ENCODE measurements around the gene CENPH. TPM values are rescaled to one million over a fixed set of nuclear protein-coding genes. Genes with fewer than 3 reads are reported as not detected.

The CENPH gene
- total RNA-seq, 1 donor, result 4.7 TPM

DNA sequence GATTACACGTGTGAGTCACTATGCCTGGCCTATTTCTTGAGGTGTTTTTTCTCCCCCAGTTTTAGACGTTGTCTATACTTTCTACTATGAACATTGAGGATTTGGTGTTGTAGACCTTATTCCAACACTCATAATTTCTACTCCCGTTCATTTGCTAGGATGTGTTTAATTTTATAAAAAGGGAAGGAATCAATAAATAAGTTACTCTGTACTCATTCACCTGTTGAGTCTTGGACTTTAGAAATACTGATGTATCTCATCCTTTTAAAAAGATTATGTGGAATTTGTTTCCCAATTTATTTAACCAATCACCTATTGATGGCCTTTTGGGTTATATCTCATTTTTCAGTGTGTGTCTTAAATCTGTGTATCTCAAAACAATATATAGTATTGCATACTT is 48.5 kb downstream of the CENPH start:
- DNase-seq (ENCODE audit: insufficient read length, low spot score, missing footprints), result no peak
- peaks cover 30% of the 10 kb centered on the region for H3K36me3 ChIP-seq (ENCODE audit: insufficient read depth, low read length)
- no peak overlapping the region for H2AFZ ChIP-seq (ENCODE audit: low read length)
- peaks cover 12% of the 10 kb centered on the region for H4K20me1 ChIP-seq (ENCODE audit: insufficient read depth, low read length)
- peaks cover 74% of the 10 kb centered on the region for H3K79me2 ChIP-seq (ENCODE audit: insufficient read depth, low read length)
- TF ChIP-seq, protein P1, sequence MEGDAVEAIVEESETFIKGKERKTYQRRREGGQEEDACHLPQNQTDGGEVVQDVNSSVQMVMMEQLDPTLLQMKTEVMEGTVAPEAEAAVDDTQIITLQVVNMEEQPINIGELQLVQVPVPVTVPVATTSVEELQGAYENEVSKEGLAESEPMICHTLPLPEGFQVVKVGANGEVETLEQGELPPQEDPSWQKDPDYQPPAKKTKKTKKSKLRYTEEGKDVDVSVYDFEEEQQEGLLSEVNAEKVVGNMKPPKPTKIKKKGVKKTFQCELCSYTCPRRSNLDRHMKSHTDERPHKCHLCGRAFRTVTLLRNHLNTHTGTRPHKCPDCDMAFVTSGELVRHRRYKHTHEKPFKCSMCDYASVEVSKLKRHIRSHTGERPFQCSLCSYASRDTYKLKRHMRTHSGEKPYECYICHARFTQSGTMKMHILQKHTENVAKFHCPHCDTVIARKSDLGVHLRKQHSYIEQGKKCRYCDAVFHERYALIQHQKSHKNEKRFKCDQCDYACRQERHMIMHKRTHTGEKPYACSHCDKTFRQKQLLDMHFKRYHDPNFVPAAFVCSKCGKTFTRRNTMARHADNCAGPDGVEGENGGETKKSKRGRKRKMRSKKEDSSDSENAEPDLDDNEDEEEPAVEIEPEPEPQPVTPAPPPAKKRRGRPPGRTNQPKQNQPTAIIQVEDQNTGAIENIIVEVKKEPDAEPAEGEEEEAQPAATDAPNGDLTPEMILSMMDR (IDR thresholded peaks at IDR 0.05; ENCODE audit: extremely low read depth, low read depth, low read length), result no peak
- peaks cover 43% of the 10 kb centered on the region for H3K4me1 ChIP-seq (ENCODE audit: insufficient read depth, low read length)
- no peaks in the 10 kb centered on the region for H3K9me3 ChIP-seq (ENCODE audit: low read depth, low read length)
- no peak overlapping the region for H3K4me3 ChIP-seq (ENCODE audit: insufficient read depth, low read length)
- no peaks in the 10 kb centered on the region for H3K27me3 ChIP-seq (ENCODE audit: insufficient read depth, low read length)
- peak overlapping the region; percentile 10 for H3K27ac ChIP-seq (ENCODE audit: low read depth, low read length)
- H3K4me2 ChIP-seq (ENCODE audit: insufficient read depth, low read length), result peak overlapping the region; percentile 56

DNA sequence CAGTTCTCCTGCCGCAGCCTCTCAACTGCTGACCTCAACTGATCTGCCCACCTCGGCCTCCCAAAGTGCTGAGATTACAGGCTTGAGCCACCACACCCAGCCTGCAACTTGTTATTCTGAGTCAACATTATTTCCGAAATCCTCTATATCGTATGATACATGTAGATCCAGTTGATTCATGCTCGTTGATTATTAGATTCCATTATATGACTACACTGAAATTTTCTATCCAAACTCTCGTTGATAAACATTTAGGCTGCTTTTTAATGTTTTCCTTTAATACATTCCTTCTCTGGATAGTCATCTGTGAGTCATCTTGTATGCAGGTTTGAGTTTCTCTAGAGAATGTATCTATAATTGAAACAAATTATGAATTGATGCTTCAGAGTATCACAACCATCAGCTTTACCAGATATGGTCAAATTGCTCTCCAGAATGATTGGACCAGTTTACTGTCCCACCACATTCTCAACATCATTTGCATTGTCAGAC is 49.4 kb downstream of the CENPH start:
- peak overlapping the region; percentile 31 for H3K4me3 ChIP-seq (ENCODE audit: insufficient read depth, low read length)
- TF ChIP-seq, protein P1 (IDR thresholded peaks at IDR 0.05; ENCODE audit: extremely low read depth, low read depth, low read length), result no peak
- H3K79me2 ChIP-seq (ENCODE audit: insufficient read depth, low read length), result peaks cover 84% of the 10 kb centered on the region
- DNase-seq (ENCODE audit: insufficient read length, low spot score, missing footprints), result peak; percentile 82
- H3K4me1 ChIP-seq (ENCODE audit: insufficient read depth, low read length), result peaks cover 42% of the 10 kb centered on the region
- H3K36me3 ChIP-seq (ENCODE audit: insufficient read depth, low read length), result peaks cover 30% of the 10 kb centered on the region
- H3K27ac ChIP-seq (ENCODE audit: low read depth, low read length), result peak overlapping the region; percentile 72
- no peaks in the 10 kb centered on the region for H3K9me3 ChIP-seq (ENCODE audit: low read depth, low read length)
- peaks cover 12% of the 10 kb centered on the region for H4K20me1 ChIP-seq (ENCODE audit: insufficient read depth, low read length)
- H3K4me2 ChIP-seq (ENCODE audit: insufficient read depth, low read length), result peak overlapping the region; percentile 56
- no peaks in the 10 kb centered on the region for H3K27me3 ChIP-seq (ENCODE audit: insufficient read depth, low read length)
- H2AFZ ChIP-seq (ENCODE audit: low read length), result no peak overlapping the region

DNA sequence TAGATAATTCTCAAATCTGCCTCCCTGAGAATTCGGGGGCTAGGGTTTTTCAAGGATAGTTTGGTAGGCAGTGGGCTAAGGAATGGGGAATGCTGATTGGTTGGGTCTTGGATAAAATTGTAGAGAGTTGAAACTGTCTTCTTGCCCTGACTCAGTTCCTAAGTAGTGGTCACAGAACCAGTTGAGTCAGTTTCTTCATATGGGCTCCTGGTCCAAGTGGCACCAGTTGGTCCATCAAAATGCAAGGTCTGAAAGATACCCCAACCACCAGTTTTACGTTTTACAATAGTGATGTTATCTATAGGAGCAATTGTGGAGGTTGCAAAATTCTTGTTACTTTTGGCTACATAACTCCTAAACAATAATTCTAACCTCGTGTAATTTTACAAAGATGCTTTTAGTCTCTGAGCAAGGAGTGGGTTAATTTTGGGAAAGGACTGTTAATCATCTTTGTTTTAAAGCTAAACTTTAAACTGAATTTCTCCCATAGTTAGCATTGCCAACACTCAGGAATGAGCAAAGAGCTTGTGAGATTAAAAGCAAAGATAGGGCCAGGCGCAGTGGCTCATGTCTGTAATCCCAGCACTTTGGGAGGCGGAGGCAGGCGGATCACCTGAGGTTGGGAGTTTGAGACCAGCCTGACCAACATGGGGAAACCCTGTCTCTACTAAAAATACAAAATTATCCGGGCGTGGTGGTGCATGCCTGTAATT is 53.0 kb downstream of the CENPH start:
- no peaks in the 10 kb centered on the region for H3K27me3 ChIP-seq (ENCODE audit: insufficient read depth, low read length)
- H3K4me1 ChIP-seq (ENCODE audit: insufficient read depth, low read length), result peaks cover 22% of the 10 kb centered on the region
- H3K27ac ChIP-seq (ENCODE audit: low read depth, low read length), result no peak overlapping the region
- peaks cover 24% of the 10 kb centered on the region for H3K36me3 ChIP-seq (ENCODE audit: insufficient read depth, low read length)
- peaks cover 91% of the 10 kb centered on the region for H3K79me2 ChIP-seq (ENCODE audit: insufficient read depth, low read length)
- H3K9me3 ChIP-seq (ENCODE audit: low read depth, low read length), result no peaks in the 10 kb centered on the region
- H3K4me3 ChIP-seq (ENCODE audit: insufficient read depth, low read length), result no peak overlapping the region
- no peak for DNase-seq (ENCODE audit: insufficient read length, low spot score, missing footprints)
- no peak overlapping the region for H2AFZ ChIP-seq (ENCODE audit: low read length)
- no peak overlapping the region for H3K4me2 ChIP-seq (ENCODE audit: insufficient read depth, low read length)
- TF ChIP-seq, protein P1 (IDR thresholded peaks at IDR 0.05; ENCODE audit: extremely low read depth, low read depth, low read length), result no peak
- H4K20me1 ChIP-seq (ENCODE audit: insufficient read depth, low read length), result peaks cover 17% of the 10 kb centered on the region

DNA sequence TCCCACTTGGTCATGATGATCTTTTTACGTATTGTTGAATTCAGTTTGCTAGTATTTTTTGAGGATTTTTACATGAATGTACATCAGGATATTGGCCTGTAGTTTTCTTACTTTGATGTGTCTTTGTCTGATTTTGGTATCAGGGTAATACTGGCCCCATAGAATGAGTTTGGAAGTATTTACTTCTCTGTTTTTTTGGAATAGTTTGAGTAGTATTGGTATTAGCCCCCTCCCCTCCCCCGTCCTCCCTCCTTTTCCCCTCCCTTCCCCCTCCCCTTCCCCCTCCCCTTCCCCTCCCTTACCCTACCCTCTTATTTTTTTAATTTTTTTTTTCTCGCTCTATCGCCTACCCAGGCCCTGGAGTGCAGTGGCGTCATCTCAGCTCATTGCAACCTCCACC is 55.6 kb downstream of the CENPH start:
- Histone ChIP-seq H3K36me3 (ENCODE audit: insufficient read depth, low read length) (peaks cover 9% of the 10 kb centered on the region), H3K27ac (ENCODE audit: low read depth, low read length) (no peak overlapping the region), H3K79me2 (ENCODE audit: insufficient read depth, low read length) (peaks cover 97% of the 10 kb centered on the region), H3K4me1 (ENCODE audit: insufficient read depth, low read length) (no peaks in the 10 kb centered on the region), H4K20me1 (ENCODE audit: insufficient read depth, low read length) (peaks cover 20% of the 10 kb centered on the region), H3K27me3 (ENCODE audit: insufficient read depth, low read length) (no peaks in the 10 kb centered on the region), H3K4me3 (ENCODE audit: insufficient read depth, low read length) (no peak overlapping the region), H2AFZ (ENCODE audit: low read length) (no peak overlapping the region), H3K9me3 (ENCODE audit: low read depth, low read length) (no peaks in the 10 kb centered on the region), H3K4me2 (ENCODE audit: insufficient read depth, low read length) (no peak overlapping the region)
- TF ChIP-seq, protein P1 (IDR thresholded peaks at IDR 0.05; ENCODE audit: extremely low read depth, low read depth, low read length), result no peak
- DNase-seq (ENCODE audit: insufficient read length, low spot score, missing footprints), result no peak
